GM18502 (cell line): Measurements from ENCODE around the gene IL18BP.

Source experiments
- ATAC-seq: cut with Tn5 transposase; IDR thresholded peaks from one replicate; pipeline ENCODE4 v1.9.1; 2021; ENCODE audit warnings: mild to moderate bottlenecking; ENCODE audit not compliant: unreplicated experiment, poor library complexity

The IL18BP gene

GRCh38 chr11:72009156-72009555, 10.4 kb downstream of the IL18BP start:
- ATAC-seq = no peak

GRCh38 chr11:72010529-72011233, 12.0 kb downstream of the IL18BP start:
- no peak for ATAC-seq

- ATAC-seq = no peak
These were observed 13.5 kb downstream of the IL18BP start for GRCh38 chr11:72012091-72012630.

GRCh38 chr11:72012897-72013721, 14.4 kb downstream of the IL18BP start:
- no peak for ATAC-seq

- no peak for ATAC-seq
These were observed 15.3 kb downstream of the IL18BP start for GRCh38 chr11:72013765-72014711.

- ATAC-seq = no peak
These were observed 16.1 kb downstream of the IL18BP start for GRCh38 chr11:72014761-72015320.

GRCh38 chr11:72015511-72016061, 16.9 kb downstream of the IL18BP start:
- no peak for ATAC-seq

GRCh38 chr11:72018171-72018570, 19.5 kb downstream of the IL18BP start:
- ATAC-seq = no peak

- ATAC-seq = no peak
These were observed 24.6 kb downstream of the IL18BP start for GRCh38 chr11:72023335-72023734.

GRCh38 chr11:72024069-72024754, 25.5 kb downstream of the IL18BP start:
- ATAC-seq = no peak

- no peak for ATAC-seq
These were observed 27.4 kb downstream of the IL18BP start for GRCh38 chr11:72026090-72026489.

GRCh38 chr11:72030472-72031045, 31.9 kb downstream of the IL18BP start:
- no peak for ATAC-seq

GRCh38 chr11:72036687-72037086, 38.0 kb downstream of the IL18BP start:
- ATAC-seq = no peak

GRCh38 chr11:72037554-72038311, 39.0 kb downstream of the IL18BP start:
- no peak for ATAC-seq

- no peak for ATAC-seq
These were observed 39.8 kb downstream of the IL18BP start for GRCh38 chr11:72038491-72038890.

- ATAC-seq = no peak
These were observed 40.5 kb downstream of the IL18BP start for GRCh38 chr11:72039031-72039855.

GRCh38 chr11:72039856-72040401, 41.2 kb downstream of the IL18BP start:
- no peak for ATAC-seq
